HepG2 (cell line): ENCODE data around the gene APBB2. TPM values are rescaled to one million over a fixed set of nuclear protein-coding genes. Genes with fewer than 3 reads are reported as not detected.

Source experiments
- ATAC-seq: fragments of 200-7000 bp; cut with Tn5 transposase; 3 replicates; pipeline ENCODE4 v1.9.1; 2020; ENCODE audit warnings: mild to moderate bottlenecking, moderate library complexity
- BruUV-seq: library from RNA; stranded (reverse); fragments of 400-500 nt; replicated peaks from 2 replicates; lab custom pipeline; 2021; lab: Mats Ljungman, UMichigan
- CTCF ChIA-PET: fragments of 300-600 bp; formaldehyde crosslinking; extraction: SDS; loops from one replicate; lab custom pipeline; 2021; ENCODE audit warnings: low total read pairs, inconsistent platforms, low intra/inter-chr PET ratio; lab: Yijun Ruan, JAX
- POLR2A ChIA-PET: fragments of 350-600 bp; sonication (Branson Sonifier 250); formaldehyde crosslinking; loops from one replicate; lab custom pipeline; 2020; ENCODE audit warnings: antibody characterized with exemption, inconsistent platforms; lab: Yijun Ruan, JAX
- DNase-seq: peaks from one replicate; pipeline ENCODE4 v3.0.0-alpha.2; 2015; ENCODE audit warnings: low spot score
- FAIRE-seq: peaks from 3 replicates; lab custom pipeline; 2011; peaks lifted over from hg19 to GRCh38; lab: Jason Lieb, UNC
- H2AFZ ChIP-seq: one replicate; pipeline ENCODE4 v1.6.1; 2011; ENCODE audit warnings: low read length, inconsistent platforms
- H3K27ac ChIP-seq: fragments of 300-600 bp; 3 replicates; pipeline ENCODE4 v1.8.0; 2011; ENCODE audit warnings: mixed run types, mild to moderate bottlenecking, mixed read lengths, low read length, inconsistent platforms; ENCODE audit not compliant: insufficient read depth; ENCODE audit errors: extremely low read length
- H3K27me3 ChIP-seq, 2 experiments: fragments of 200-600 bp in 1 of 2; 2 replicates in 1 of 2; 3 replicates in 1 of 2; pipeline versions ENCODE4 v1.6.0 to v1.8.0; 2011; ENCODE audit warnings: low read length in 2 of 2, mild to moderate bottlenecking in 2 of 2, moderate library complexity in 2 of 2, inconsistent platforms in 1 of 2; ENCODE audit not compliant: insufficient read depth in 2 of 2, control insufficient read depth in 1 of 2
- H3K36me3 ChIP-seq, 2 experiments: fragments of 200-600 bp in 1 of 2; replicated peaks in 1 of 2; 2 replicates in 1 of 2; 3 replicates in 1 of 2; pipeline versions ENCODE4 v1.5.1 to v1.8.0; 2011; ENCODE audit warnings: low read length in 2 of 2, inconsistent platforms in 1 of 2; ENCODE audit not compliant: insufficient read depth in 2 of 2, control insufficient read depth in 1 of 2
- H3K4me1 ChIP-seq: 2 replicates; pipeline ENCODE4 v1.5.1; 2012; ENCODE audit warnings: low read length, inconsistent platforms; ENCODE audit not compliant: insufficient read depth
- H3K4me2 ChIP-seq: 2 replicates; pipeline ENCODE4 v1.6.0; 2011; ENCODE audit warnings: low read depth, low read length, inconsistent platforms
- H3K4me3 ChIP-seq, 3 experiments: fragments of 200-600 bp in 1 of 3; sonication (generic), shearing (Covaris generic) in 1 of 3; replicated peaks in 1 of 3; 2 replicates each; pipeline ENCODE4 v1.5.1; 2011 to 2016; ENCODE audit warnings: low read length in 3 of 3, inconsistent platforms in 2 of 3, low read depth in 2 of 3, mild to moderate bottlenecking in 2 of 3, control low read depth in 1 of 3, mixed read lengths in 1 of 3; ENCODE audit not compliant: insufficient read depth in 1 of 3
- H3K79me2 ChIP-seq: one replicate; pipeline ENCODE4 v1.6.1; 2011; ENCODE audit warnings: low read length, inconsistent platforms; ENCODE audit not compliant: insufficient read depth
- H3K9ac ChIP-seq: 2 replicates; pipeline ENCODE4 v1.6.0; 2011; ENCODE audit warnings: mild to moderate bottlenecking, low read depth, low read length, inconsistent platforms; ENCODE audit not compliant: insufficient read depth
- H3K9me3 ChIP-seq: 2 replicates; pipeline ENCODE4 v1.5.1; 2012; ENCODE audit warnings: mild to moderate bottlenecking, low read length
- H4K20me1 ChIP-seq: 2 replicates; pipeline ENCODE4 v1.6.0; 2011; ENCODE audit warnings: inconsistent platforms, mild to moderate bottlenecking, low read length, moderate library complexity; ENCODE audit not compliant: insufficient read depth
- CC2D1A ChIP-seq: sonication (generic); formaldehyde crosslinking; IDR thresholded peaks from 2 replicates; pipeline ENCODE4 v1.8.1; 2023; ENCODE audit warnings: mild to moderate bottlenecking, missing genetic modification reagents
- ETV5 ChIP-seq: IDR thresholded peaks from 2 replicates; pipeline ENCODE4 v1.6.1; 2018; ENCODE audit warnings: missing biosample characterization, missing genetic modification reagents, inconsistent platforms, borderline replicate concordance
- GATA4 ChIP-seq: sonication (generic); IDR thresholded peaks from 2 replicates; pipeline ENCODE4 v1.6.1; 2016; ENCODE audit warnings: antibody characterized with exemption, low read depth, borderline replicate concordance
- HDAC6 ChIP-seq: fragments of 200-600 bp; sonication (generic); IDR thresholded peaks from 2 replicates; pipeline ENCODE4 v1.7.0; 2017; ENCODE audit warnings: mild to moderate bottlenecking, antibody characterized with exemption, low read length, low read depth
- POGK ChIP-seq: sonication (generic); formaldehyde crosslinking; conservative IDR thresholded peaks from 2 replicates; pipeline ENCODE4 v1.8.0; 2022; ENCODE audit warnings: mild to moderate bottlenecking, moderate library complexity, missing genetic modification reagents
- PRPF4 ChIP-seq: fragments of 200-400 bp; formaldehyde crosslinking; IDR thresholded peaks from 2 replicates; pipeline ENCODE4 v1.6.1; 2016; ENCODE audit warnings: low read length, low read depth; ENCODE audit not compliant: poor library complexity, severe bottlenecking
- REL ChIP-seq: sonication (generic); formaldehyde crosslinking; conservative IDR thresholded peaks from 2 replicates; pipeline ENCODE4 v1.8.0; 2022; ENCODE audit warnings: mild to moderate bottlenecking, missing genetic modification reagents, moderate library complexity
- RERE ChIP-seq: IDR thresholded peaks from 2 replicates; pipeline ENCODE4 v1.6.1; 2016; ENCODE audit warnings: low read depth, missing genetic modification reagents, missing compliant biosample characterization
- ZNF737 ChIP-seq: sonication (generic); formaldehyde crosslinking; IDR thresholded peaks from 2 replicates; pipeline ENCODE4 v1.5.0; 2020; ENCODE audit warnings: missing genetic modification reagents, mild to moderate bottlenecking, borderline replicate concordance
- ZNF790 ChIP-seq: sonication (generic); formaldehyde crosslinking; IDR thresholded peaks from 2 replicates; pipeline ENCODE4 v1.8.0; 2022; ENCODE audit warnings: missing genetic modification reagents, mild to moderate bottlenecking, borderline replicate concordance
- ZNF839 ChIP-seq: sonication (generic); formaldehyde crosslinking; IDR thresholded peaks from 2 replicates; pipeline ENCODE4 v1.4.0; 2020; ENCODE audit warnings: missing genetic modification reagents, mild to moderate bottlenecking, borderline replicate concordance
- WGBS: methylation state at CpG from one replicate; pipeline ENCODE4 v1.1.6; 2017; ENCODE audit warnings: low lambda C conversion rate; 5-methylcytosine and 5-hydroxymethylcytosine counted together
- in situ Hi-C: cut with HindIII; loops from 2 replicates; pipeline ENCODE4 v1.10.0; 2017; ENCODE audit warnings: low pct_unique_long_range_greater_than_20kb; ENCODE audit not compliant: extremely low pct_ligation_motif_present
- intact Hi-C: fragments of 100-400 bp; cut with micrococcal nuclease; formaldehyde crosslinking; loops from one replicate; pipeline ENCODE4 v1.10.0; 2022; ENCODE audit not compliant: unreplicated experiment
- polyA plus RNA-seq, 8 experiments: library from polyadenylated mRNA; depleted of rRNA in 3 of 8; stranded (reverse) in 7 of 8; unstranded in 1 of 8; fragments of >200 nt; fragmentation: Illumina TruSeq in 4 of 8; extraction: Trizol in 4 of 8; gene quantifications; 2 replicates each; pipeline versions ENCODE4 v1.2.1 to v1.2.3, GENCODE V29; 2011 to 2016; ENCODE audit warnings: low read depth in 4 of 8, missing spikeins in 1 of 8, mixed read lengths in 1 of 8; ENCODE audit not compliant: insufficient read depth in 1 of 8
- total RNA-seq, 5 experiments: library from RNA; depleted of rRNA; stranded (reverse); fragments of >200 nt; fragmentation: Illumina TruSeq; extraction: Trizol; gene quantifications; 2 replicates each; pipeline ENCODE4 v1.2.3, GENCODE V29; 2016; ENCODE audit warnings: low read depth in 1 of 5
- TF ChIP-seq, protein P1 (sequence below): sonication (generic); formaldehyde crosslinking; IDR thresholded peaks from 2 replicates; pipeline ENCODE4 v1.9.0; 2022; ENCODE audit warnings: low read depth, missing genetic modification reagents
- TF ChIP-seq, protein P2 (sequence below): sonication (generic); formaldehyde crosslinking; IDR thresholded peaks from 2 replicates; pipeline ENCODE4 v1.8.0; 2023; ENCODE audit warnings: mild to moderate bottlenecking, missing genetic modification reagents

The APBB2 gene
- total and polyA plus RNA-seq, 2 of the 13 experiments (the other 11 are each of a cell fraction or from before 2014, with no cell fraction given): 11.7 to 17.0 TPM

DNA sequence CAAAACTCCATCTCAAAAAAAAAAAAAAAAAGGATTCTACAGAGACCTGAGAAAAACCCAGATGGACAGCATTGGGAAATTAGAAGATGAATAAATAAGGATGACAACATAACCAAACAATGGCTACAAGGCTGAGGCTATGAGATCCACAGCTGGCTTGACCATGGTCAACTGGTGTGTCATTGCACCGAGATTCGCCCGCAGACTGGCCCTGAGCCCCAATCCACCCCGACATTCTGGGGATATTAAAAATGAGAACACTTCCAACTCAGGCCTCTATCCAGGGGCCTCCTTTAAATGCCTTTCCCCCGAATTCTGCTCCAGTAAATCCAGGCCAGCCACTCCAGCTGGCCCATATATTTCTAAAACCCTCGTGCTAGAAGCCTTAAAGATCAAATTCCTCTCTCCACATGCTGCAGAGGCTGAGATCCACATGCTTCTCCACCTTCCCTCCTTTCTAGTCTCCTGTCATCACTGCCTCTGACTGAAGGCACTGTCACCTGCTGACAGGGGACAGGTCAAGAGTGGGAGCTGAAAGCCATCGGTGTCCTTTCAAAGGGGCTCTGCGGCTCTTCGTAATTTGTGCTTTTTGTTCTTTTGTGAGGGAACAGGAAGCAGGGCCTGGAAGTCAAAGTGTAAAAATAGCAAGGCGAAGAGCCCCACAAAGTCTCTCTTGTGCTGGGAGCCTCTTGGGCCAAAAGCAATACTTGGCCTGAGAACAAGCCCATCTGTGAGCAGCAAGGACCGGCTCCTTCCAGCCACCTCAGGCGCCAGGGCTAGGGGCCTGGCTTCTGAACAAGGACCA, 260.9 kb downstream of the APBB2 start:
- intact Hi-C loops: no loop called here
- FAIRE-seq: no peak
- no peaks in the 10 kb centered on the region for H4K20me1 ChIP-seq
- H3K4me1 ChIP-seq: no peaks in the 10 kb centered on the region
- no peaks in the 10 kb centered on the region for H3K27me3 ChIP-seq
- H3K9ac ChIP-seq: no peak overlapping the region
- H3K36me3 ChIP-seq: 0 out of 5 replicates have a peak, but pooled peaks cover 0 to 4% of the 10 kb centered on the region in 2 experiments
- ChIA-PET POLR2A (no interaction called here), CTCF (no interaction called here)
- no peak overlapping the region for H3K4me2 ChIP-seq
- in situ Hi-C loops: no loop called here
- WGBS: 95% methylated on average over 11 of the region's 12 CpGs
- no TSS peak for BruUV-seq
- no peak for DNase-seq
- no peaks in the 10 kb centered on the region for H3K9me3 ChIP-seq
- H3K4me3 ChIP-seq: no peak overlapping the region
- ATAC-seq: no peak
- H2AFZ ChIP-seq: no peak overlapping the region
- no peak overlapping the region for H3K27ac ChIP-seq
- H3K79me2 ChIP-seq: no peaks in the 10 kb centered on the region
- TF ChIP-seq ZNF790 (CRISPR knock-in tag): no peak
- TF ChIP-seq PRPF4: no peak
- no peak for TF ChIP-seq CC2D1A
- TF ChIP-seq RERE (CRISPR knock-in tag): no peak
- no peak for TF ChIP-seq REL (CRISPR knock-in tag)
- no peak for TF ChIP-seq GATA4
- TF ChIP-seq ZNF737: no peak
- no peak for TF ChIP-seq POGK (CRISPR knock-in tag)
- TF ChIP-seq ETV5: no peak
- TF ChIP-seq, protein P1, sequence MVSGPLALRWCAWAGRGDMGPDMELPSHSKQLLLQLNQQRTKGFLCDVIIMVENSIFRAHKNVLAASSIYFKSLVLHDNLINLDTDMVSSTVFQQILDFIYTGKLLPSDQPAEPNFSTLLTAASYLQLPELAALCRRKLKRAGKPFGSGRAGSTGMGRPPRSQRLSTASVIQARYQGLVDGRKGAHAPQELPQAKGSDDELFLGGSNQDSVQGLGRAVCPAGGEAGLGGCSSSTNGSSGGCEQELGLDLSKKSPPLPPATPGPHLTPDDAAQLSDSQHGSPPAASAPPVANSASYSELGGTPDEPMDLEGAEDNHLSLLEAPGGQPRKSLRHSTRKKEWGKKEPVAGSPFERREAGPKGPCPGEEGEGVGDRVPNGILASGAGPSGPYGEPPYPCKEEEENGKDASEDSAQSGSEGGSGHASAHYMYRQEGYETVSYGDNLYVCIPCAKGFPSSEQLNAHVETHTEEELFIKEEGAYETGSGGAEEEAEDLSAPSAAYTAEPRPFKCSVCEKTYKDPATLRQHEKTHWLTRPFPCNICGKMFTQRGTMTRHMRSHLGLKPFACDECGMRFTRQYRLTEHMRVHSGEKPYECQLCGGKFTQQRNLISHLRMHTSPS (CRISPR knock-in tag): no peak
- no peak for TF ChIP-seq HDAC6
- TF ChIP-seq ZNF839 (CRISPR knock-in tag): no peak
- TF ChIP-seq, protein P2, sequence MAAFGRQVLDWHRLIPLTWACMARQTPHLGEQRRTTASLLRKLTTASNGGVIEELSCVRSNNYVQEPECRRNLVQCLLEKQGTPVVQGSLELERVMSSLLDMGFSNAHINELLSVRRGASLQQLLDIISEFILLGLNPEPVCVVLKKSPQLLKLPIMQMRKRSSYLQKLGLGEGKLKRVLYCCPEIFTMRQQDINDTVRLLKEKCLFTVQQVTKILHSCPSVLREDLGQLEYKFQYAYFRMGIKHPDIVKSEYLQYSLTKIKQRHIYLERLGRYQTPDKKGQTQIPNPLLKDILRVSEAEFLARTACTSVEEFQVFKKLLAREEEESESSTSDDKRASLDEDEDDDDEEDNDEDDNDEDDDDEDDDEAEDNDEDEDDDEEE (CRISPR knock-in tag): no peak
